Colon (tissue), 2 donors: ENCODE measurements around the gene SLC30A2.

Experiments
- FAIRE-seq: peaks from 2 replicates; lab custom pipeline; 2012; peaks lifted over from hg19 to GRCh38; lab: Jason Lieb, UNC
- donor health status: control.
- donor health status: control.

The SLC30A2 gene

GRCh38 chr1:26070296-26070962 lies 24.5 kb upstream of the SLC30A2 start:
- FAIRE-seq, result no peak

- no peak for FAIRE-seq
Observed at GRCh38 chr1:26069941-26070295, 24.0 kb upstream of the SLC30A2 start.

- no peak for FAIRE-seq
Observed at GRCh38 chr1:26067432-26067911, 21.6 kb upstream of the SLC30A2 start, which contains the start of gene TRIM63. TRIM63 (minus strand) TSS chr1:26067630; CDS start chr1:26067494, 136 bp downstream.

GRCh38 chr1:26066857-26067256 lies 20.9 kb upstream of the SLC30A2 start:
- FAIRE-seq, result no peak

- FAIRE-seq, result no peak
Observed at GRCh38 chr1:26066160-26066559, 20.2 kb upstream of the SLC30A2 start.

GRCh38 chr1:26064553-26064952 lies 18.6 kb upstream of the SLC30A2 start:
- no peak for FAIRE-seq

GRCh38 chr1:26060832-26061574 lies 15.1 kb upstream of the SLC30A2 start:
- no peak for FAIRE-seq

GRCh38 chr1:26059906-26060305 lies 14.0 kb upstream of the SLC30A2 start:
- FAIRE-seq, result no peak

GRCh38 chr1:26058052-26058595 lies 12.2 kb upstream of the SLC30A2 start:
- FAIRE-seq, result no peak

GRCh38 chr1:26057189-26057588 lies 11.3 kb upstream of the SLC30A2 start:
- FAIRE-seq, result no peak

GRCh38 chr1:26055041-26055440 lies 9.1 kb upstream of the SLC30A2 start:
- no peak for FAIRE-seq

GRCh38 chr1:26053718-26054560 lies 8.0 kb upstream of the SLC30A2 start:
- no peak for FAIRE-seq

- FAIRE-seq, result no peak
Observed at GRCh38 chr1:26050248-26050640, 4.3 kb upstream of the SLC30A2 start.

GRCh38 chr1:26049531-26050247 lies 3.8 kb upstream of the SLC30A2 start:
- no peak for FAIRE-seq

- FAIRE-seq, result no peak
Observed at GRCh38 chr1:26047278-26047874, 1.5 kb upstream of the SLC30A2 start.

- no peak for FAIRE-seq
Observed at GRCh38 chr1:26046246-26047095, 553 bp upstream of the SLC30A2 start.

- no peak for FAIRE-seq
Observed at GRCh38 chr1:26044971-26045721, 772 bp downstream of the SLC30A2 start.

- FAIRE-seq, result no peak
Observed at GRCh38 chr1:26044414-26044813, 1.5 kb downstream of the SLC30A2 start.

- no peak for FAIRE-seq
Observed at GRCh38 chr1:26043765-26044164, 2.2 kb downstream of the SLC30A2 start.

- FAIRE-seq, result no peak
Observed at GRCh38 chr1:26041978-26042377, 3.9 kb downstream of the SLC30A2 start.
